CD4-positive, alpha-beta T cell treated with Interleukin-4 for 1 hour (primary cell): Measurements from ENCODE around the gene EYA2.

Experiments used
- DNase-seq, 2 donors: peaks; one replicate each; pipeline ENCODE4 v3.0.0-alpha.2; 2020 to 2022

EYA2 gene

DNA sequence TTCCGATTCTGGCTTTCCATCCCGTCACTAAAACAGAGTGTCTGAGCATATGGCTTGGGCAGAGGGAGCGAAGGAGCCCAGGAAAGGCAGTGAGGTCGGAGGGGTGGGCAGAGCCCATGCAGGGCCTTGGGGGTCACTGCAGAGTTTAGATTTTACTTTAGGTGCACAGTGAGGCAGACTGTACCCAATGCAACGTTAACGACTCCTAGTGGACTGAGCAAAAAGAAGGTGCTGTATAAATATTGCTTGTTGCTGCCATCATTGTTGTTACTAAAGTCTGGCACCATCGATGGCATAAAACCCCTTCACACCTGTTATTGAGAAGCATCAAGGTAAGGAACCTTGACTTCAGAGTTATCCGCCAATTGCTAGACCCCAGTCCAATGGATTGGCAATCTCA, 119.0 kb downstream of the EYA2 start:
- no peak for DNase-seq

GRCh38 chr20:47016068-47016664, 121.5 kb downstream of the EYA2 start:
- DNase-seq, result no peak

DNA sequence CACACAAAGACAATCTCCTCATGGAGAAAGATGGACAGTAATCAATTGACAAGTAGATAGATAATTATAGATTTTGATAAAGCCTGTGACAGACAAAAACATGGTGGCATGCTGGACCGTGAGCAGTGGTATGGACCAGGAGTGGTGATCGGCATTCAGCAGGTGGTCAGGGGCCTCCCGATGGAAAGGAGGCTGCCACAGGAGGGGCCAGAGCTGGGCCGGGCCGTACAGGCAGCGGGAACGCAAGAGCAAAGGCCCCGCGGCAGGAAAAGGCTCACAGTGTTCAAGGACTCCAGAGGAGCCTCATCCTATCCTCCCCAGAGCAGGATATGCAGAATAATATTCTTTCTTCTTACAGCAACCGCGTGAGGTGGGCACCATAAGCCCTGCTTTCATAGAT, 123.7 kb downstream of the EYA2 start:
- no peak for DNase-seq

DNA sequence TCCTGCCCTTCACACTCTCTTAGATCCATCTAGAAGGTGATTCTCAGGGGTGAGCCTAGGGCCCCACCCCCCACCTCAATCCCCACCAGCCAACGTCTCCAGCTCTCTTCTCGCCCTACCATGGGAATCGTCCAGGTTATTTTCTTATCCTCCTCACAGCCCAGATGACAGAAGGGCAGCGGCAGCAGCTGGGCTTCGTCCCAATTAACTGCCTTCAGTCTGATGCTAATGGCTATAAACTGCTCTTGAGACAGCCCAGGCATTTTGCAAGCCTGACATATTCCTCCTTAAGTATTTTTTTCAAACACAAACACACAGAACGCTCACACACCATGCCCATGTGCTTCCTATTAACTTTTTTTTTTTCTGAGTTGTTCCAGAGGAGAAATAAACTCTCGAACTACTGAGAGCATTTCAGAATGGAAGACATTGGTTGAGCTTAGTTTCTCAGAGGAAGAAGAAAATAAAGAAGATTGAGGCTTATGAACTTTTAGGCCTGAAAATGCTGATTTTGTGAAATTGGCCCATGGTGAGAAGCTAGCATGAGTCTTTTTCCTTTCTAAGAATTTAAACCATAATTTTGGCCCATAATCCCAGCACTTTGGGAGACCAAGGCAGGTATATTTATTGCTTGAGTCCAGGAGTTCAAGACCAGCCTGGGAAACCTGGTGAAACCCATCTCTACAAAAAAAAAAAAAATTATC, 124.6 kb downstream of the EYA2 start:
- no peak for DNase-seq

DNA sequence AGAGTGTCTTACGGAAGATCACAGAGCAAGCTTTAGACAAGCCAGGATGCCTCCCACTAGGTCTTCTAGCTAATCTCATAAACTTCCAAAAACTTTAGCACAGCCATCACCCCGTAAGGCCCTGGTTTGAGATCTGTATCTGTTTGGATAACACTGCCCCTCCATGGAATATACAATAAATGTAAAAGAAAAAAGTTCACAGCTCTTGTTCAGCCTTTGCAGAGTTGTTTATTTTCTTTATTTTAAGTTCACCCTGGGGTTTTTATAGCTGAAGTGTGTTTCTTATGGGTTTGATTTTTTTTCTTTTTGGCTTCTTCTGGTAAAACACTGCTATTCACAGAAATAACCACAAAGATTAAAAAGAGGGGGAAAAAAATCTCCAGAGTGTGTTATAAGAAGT, 125.6 kb downstream of the EYA2 start:
- no peak for DNase-seq

DNA sequence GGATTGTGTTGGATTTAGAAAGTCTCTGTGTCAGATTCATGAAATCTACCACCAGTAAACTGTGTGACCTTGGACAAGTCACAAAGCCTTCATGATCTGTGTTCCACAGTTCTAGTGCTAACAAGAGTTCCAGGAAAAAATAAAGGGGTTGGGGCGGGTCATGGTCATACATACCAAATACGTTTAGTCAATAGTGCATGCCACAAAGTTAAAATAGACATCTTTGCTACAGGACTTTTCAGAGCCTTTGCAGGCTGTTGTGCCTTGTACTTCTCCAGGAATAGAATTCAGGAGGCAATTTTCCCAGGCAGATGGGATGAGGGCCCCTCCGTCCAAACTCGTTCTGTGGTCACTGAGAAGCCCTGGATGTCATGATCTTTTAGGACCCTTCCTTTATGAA, 127.2 kb downstream of the EYA2 start:
- DNase-seq, result no peak

DNA sequence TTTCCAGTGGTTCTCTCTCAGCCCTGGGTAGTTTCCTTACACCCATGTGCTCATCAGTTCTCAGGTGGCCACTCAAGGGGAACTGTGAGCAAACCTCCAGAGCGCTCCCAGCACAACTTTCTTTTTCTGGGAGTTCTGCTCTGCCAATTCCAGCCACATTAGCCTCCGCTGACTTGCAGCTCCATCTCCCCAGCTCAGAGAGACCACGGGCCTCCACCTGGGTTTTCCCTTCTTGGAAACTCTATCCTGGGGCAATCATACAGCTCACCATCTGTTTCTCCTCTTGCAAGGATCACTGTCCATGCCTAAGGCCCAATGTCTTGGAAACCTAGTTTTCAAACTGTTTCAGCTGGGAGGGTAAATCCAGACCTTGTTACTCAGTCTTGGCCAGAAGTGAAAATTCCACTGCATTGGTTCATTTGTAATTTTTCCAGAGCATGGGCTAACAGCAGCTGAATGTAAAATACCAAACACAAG, 129.9 kb downstream of the EYA2 start:
- DNase-seq, result no peak

DNA sequence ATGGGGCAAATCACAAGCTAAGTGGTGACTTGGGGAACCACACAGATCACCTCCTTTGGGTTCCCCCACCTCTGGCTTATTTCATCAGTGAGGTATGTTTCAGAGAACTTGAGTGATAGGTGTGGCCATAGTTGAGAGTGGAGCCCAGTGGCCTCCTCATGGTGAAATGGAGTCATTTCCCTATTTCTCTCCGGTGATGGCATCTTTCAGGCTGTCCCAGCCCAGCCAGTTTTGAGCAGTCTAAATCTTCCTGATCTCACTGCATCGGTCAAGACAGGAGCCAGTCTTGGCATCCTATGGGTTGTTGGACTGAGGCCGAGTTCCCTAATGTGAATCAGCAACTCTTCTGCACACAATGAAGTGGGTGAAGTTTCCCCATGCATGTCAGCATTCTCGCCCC, 132.4 kb downstream of the EYA2 start:
- no peak for DNase-seq

DNA sequence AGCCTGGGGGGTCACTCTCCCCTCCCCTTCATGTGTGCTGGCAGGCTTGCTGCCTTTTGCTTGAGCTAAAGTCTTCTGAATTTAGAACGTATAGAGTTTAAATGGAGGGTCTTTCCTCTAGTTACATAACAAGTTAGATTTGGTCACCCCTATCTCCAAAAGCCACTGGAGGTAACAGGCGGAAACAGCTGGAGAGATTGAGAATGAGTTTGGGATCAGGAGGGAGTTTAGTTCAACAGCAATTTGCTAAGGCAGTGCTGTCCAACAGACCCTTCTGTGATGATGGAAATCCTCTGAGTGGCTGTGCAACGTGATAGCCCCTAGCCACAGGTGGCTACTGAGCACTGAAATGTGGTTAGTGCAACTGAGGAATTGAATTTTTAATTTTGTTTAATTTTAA, 132.8 kb downstream of the EYA2 start:
- DNase-seq, result no peak

DNA sequence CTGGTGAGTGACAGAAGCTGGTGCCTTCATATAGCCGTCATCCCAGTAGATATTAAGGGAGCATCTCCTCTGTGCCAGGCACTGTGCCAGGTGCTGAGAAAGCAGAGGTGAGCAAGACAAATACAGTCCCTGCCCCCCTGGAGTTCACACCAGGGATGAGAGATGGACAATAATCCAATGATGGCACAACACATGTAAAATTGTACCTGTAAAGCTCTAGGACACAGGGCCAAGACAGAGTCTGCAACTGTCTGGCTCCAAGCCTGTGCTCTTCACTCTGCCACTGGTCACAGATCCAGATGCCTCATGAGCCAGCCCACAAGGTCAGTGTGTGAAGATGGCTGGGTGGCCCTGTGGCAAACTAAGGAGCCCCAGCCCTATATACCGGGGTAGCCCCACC, 133.8 kb downstream of the EYA2 start:
- DNase-seq, result no peak

DNA sequence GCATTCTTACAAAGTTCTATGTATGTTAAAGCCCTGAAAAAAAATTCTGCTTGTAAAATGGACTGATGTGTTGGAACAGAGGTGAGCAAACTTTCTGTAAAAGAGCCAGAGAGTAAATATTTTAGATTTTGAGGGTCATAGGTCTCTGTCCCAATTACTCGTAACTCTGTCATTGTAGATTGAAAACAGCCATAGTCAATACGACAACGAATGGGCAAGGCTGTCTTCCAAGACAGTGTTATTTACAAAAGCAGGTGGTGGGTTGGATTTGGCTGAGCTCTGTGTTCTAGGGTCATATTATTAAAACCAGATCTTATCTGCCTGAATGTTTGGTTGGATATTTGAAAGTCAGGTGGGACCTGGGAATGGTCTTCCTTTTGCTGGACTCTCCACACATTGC, 135.2 kb downstream of the EYA2 start:
- no peak for DNase-seq

- DNase-seq, result no peak
Observed at GRCh38 chr20:47030271-47030810, 135.7 kb downstream of the EYA2 start.

DNA sequence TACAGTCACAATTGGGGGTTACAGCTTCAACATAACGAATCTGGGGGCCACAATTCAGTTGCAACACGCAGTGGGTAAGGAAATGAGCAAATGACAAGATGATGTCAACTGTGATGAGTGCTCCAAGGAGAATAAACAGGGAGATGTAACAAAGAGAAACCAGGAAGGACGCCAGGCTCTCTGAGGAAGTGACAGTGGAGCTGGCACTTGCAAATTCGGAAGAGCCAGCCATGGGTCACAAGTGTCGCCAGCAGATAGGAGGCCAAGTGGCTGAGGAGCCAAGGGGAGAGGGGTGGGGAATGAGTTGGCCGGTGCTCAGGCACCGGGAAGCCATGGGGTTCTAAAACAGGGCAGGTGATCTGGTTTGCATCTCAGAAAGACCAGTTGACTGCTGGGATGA, 136.4 kb downstream of the EYA2 start:
- no peak for DNase-seq

DNA sequence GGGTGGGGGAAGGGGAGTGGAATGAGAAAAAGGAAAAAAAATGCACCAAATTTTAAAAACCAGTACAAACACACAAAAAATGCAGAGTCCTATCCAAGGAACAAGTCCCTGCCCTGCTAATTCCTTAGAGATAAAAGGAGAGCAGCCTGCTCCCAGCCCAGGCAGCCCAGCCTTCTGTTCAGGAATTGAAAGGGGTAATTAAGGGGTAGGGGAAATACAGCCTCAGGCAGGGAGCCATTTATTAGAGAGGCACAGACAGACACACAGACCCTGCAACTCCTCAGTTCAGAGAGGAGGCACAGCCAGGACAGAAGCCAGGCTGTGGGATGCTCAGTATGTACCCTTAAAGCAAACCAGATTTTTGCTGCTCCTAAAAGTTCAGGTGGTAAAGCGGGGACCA, 137.2 kb downstream of the EYA2 start:
- DNase-seq, result no peak

DNA sequence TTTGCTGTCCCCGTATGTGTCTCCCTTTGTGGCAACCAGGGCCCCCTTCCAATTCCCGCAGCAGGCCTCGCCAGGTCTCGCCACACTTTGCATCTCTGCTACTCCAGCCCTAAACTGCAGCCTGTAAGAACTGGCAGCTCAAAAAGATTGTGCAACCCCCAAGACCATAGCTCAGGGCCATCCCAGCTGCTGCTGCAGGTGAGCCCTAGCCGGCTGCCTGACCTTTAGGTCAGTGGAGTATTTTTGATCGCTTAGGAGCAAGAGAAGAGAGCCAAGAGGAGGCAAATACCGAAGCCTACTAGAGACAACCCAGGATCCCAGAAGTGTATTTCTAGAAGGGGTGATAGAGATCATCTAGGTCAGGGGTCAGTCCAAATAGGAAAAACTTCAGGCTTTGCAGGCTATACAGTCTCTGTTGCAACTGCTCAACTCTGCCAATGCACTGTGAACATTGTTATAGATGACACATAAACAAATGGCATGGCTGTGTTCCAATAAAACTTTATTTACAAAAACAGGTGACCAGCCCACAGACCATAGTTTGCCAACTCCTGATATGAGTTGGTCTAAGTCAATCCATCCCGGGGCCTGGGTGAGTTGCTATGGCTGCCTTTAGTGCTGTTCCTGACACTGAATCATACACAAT, 138.4 kb downstream of the EYA2 start:
- no peak for DNase-seq

GRCh38 chr20:47033665-47034064, 139.0 kb downstream of the EYA2 start:
- no peak for DNase-seq

GRCh38 chr20:47035026-47035590, 140.5 kb downstream of the EYA2 start:
- DNase-seq, result no peak

- DNase-seq, result no peak
Observed at GRCh38 chr20:47036091-47036870, 141.6 kb downstream of the EYA2 start.

GRCh38 chr20:47038566-47039560, 144.2 kb downstream of the EYA2 start:
- no peak for DNase-seq

- no peak for DNase-seq
Observed at GRCh38 chr20:47040506-47041125, 146.0 kb downstream of the EYA2 start.

- no peak for DNase-seq
Observed at GRCh38 chr20:47041396-47041899, 146.8 kb downstream of the EYA2 start.
